DMS153 treated with DMSO at 0.1 percent for 48 hours (cell line): ENCODE results near the gene CWC25.
A peak's percentile ranks its signal among the peaks of the same experiment; 100 is the strongest.
"Not testable (repeated sequence)": the region's sequence is repeated elsewhere in the genome, so short reads cannot be mapped to it uniquely, and the experiment has no call there.

Experiments
- DNase-seq: peaks from one replicate; lab custom pipeline; 2025; ENCODE audit not compliant: unreplicated experiment; lab: John Stamatoyannopoulos, UW

CWC25 gene

DNA sequence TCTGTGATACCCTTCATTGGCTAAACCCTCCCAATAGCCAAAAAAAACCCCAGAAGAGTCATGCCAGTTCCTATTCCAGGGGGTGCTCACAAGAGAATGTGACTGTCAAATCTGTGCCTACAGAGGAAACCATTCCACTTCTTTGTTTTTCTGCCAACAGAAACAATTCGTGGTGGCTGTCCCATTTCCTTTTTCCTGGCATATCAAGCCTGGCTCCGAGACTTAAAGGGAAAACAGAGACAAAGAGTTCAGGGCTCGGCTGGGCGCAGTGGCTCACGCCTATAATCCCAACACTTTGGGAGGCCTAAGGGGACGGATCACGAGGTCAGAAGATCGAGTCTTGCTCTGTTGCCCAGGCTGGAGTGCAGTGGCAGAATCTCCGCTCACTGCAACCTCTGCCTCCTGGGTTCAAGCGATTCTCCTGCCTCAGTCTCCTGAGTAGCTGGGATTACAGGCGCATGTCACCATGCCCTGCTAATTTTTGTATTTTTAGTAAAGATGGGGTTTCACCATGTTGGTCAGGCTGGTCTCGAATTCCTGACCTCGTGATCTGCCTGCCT, 34.9 kb downstream of the CWC25 start:
- not testable (repeated sequence) for DNase-seq

DNA sequence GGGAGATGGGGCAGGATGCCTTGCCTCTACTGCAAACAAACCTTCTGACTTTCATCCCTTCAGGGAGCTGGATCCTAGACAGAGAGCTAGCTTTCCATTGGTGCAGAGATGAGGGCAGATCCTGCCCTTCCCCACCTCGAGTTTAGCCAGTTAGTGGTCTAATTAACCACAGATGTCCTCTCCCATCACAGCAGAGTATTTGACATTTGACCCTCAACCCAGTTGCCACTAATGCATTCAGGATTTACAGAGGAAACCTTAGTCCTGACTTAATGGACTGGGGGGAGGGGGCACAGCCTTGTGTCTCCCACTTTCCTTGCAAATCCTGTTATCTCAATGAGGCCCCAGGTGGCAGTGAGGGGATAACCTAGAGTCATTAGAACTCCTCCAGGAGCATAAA, 35.9 kb downstream of the CWC25 start:
- DNase-seq: no peak

DNA sequence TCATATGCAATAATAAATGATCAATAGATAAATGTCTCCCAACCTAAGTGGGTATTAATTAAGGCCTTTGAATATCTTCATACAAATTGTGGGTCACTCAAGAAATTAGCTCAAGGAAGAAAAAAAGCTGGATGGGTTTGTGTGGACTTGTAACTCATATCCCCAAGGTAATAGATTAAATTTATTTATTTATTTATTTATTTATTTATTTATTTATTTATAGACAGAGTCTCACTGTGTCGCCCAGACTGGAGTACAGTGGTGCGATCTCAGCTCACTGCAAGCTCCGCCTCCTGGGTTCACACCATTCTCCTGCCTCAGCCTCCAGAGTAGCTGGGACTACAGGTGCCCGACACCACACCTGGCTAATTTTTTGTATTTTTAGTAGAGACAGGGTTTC, 37.1 kb downstream of the CWC25 start:
- not testable (repeated sequence) for DNase-seq

DNA sequence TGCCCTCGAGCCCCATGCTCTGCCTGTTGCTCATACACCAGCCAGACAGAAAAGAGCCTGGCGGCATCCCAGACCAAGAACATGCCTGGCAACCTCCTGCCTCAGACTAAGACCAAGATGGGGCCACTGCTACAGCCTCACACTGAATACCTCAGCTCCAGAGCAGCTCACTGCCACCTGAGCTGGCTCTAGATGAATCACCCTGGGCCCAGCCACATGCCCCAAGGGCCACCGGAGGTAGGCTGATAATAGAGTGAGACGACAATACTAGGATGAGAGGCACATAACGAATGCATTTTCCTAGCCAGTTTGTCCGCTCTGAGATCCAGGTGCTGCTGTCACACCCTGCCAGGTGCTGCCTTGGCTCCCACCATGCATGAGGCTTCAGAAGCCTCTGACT, 38.7 kb downstream of the CWC25 start:
- no peak for DNase-seq

DNA sequence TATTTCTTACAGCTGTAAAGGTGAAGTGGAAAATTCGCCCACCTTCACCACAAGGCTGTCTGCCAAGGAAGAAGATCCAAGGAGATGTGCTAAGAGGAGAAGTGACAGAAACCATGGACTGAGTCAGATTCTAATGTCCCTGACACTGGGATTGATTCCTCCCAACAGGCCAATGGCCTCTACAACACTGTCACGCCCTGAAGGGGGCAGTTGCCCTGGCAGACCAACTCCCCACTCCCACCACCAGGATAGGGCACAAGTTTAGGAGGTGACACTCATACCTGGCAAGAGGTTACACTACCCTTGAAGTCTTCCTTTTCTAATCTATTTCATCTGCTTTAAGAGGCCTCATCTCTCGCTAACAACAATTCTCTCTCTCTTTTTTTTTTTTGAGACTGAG, 41.9 kb downstream of the CWC25 start:
- no peak for DNase-seq

DNA sequence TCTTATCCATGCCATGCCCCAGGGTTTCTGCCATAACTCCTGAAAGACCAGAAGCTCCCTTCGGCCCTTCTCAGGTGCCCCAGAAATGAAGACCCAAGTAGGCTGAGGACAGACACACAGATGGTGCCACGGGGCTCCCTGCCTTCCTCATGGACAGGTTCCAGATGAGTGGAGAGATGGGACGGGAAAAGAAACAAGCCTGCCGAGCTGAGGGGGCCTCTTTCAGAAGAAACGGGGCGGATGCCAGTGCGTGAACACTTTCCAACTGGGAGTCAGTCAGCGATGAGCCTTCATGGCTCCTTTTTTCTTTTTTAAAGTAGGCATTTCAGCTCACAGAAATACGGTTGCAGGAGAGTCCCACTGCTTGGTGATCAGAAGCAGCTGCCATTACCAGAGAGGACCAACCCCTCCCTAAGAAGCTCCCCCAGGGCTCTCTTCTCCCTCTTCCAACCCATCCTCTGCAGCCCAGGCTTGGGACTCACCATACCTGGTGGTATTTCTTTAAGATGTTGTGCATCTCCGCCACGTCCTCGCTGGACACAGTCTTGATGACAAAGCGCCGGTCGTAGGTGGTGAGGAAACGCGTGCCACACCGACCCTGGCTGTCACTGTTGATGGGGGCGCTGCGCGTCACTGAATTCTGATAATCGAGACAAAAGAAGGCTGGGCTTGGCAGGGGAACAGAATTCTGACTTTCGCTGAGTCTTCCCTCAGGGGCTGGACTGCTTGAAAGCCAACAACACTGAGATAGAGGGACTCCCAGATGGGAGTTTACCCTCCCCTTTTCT, 45.0 kb downstream of the CWC25 start:
- DNase-seq: no peak

DNA sequence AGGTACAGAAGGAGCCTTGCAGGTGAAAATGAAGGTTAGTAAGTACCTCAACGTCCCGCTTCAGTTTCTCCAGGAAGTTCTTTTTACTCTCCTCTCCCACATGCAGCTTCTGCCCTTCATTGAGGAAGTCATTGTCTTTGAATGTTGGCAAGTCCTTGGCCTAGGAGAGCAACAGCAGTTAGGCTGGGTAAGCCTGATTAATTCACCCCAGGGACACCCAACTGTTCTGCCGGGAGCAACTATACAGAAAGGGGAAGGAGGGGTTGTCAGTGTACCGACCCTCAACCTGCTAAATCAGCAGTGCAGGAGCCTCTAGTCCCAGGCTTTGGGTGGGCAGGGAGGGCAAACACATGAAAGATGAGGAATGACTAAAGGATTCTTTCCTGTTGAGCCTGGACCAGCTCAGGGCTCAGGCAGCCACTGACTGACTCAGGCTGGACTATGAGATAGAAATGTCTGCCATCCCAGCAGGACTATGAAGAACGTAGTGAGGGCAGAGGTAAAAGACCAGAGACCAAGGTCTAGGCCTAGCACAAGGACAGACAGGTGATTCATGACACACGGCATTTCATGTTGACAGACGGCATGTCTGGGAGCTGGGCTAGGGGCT, 47.4 kb downstream of the CWC25 start:
- no peak for DNase-seq

DNA sequence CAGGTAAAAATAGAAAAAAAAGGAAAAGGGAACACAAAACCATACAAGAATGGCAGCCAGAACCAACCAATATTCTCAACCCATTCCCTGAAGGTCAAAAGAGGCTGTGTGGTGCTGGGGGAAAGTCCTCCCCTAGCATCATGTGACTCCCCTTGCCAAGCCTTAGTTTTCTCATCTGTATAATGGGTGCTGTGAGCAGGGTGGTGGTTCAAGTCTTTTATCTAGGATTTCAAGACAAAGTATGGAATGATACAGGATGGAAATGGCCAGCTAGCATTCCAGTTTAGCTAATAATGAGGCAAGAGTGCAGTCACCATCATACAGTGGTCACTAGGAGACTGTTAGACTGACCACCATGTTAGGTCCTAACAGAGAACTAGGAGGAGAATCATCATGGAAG, 51.9 kb downstream of the CWC25 start:
- no peak for DNase-seq

DNA sequence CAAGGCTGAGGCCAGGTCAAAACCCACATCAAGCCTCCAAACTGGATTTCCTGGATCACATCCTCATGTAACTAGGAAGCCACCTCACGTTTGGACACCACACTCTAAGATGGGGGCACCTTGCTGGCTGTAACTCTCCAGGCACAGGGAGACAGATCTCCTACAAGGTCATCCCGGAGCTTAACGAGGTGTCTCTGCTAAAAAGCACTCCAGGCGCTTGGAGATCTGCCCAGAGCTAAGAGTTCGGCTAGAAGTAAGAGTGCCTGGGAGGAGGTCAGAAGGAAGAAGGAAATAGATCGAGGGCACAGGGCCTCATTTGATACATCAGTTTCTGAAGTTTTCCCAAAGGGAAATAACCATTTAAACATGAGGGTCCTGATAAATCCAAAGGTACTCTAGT, 56.7 kb downstream of the CWC25 start:
- no peak for DNase-seq

DNA sequence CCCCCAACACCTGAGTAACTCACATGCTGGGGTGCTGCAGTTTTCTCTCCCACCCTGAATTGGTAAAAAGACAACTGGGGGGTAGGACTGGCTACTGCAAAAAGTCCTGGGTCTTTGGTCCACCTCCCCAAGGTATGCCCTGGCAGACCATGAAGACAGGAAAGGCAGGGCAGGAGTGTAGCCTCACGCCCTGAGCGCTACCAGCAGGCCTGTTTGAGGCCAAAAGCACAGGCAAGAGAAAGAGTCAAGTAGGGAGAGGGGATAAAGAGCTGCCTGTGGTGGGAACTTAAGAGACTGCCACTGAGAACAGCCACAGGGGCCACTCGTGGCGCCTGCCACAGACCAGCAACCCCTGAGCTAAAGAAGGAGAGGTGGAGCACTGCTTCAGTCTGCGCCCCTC, 58.8 kb downstream of the CWC25 start:
- no peak for DNase-seq

DNA sequence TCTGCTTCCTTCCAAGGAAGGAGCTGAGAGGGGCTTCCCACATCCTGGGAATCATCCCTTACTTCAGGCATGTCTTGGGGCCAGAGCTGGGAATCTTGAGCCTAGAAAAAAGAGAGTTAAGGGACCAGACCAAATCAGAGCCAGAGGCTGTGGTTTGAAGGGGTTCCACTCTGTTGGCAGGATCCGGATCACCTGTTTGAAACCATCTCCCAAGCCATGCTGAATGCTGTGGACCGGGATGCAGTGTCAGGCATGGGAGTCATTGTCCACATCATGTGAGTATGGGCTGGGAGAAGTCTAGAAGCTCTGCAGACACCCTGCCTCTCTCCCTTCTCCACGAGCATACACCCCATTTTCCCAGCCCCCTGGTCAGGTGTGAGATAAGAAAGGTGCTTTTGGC, 62.9 kb downstream of the CWC25 start:
- no peak for DNase-seq

DNA sequence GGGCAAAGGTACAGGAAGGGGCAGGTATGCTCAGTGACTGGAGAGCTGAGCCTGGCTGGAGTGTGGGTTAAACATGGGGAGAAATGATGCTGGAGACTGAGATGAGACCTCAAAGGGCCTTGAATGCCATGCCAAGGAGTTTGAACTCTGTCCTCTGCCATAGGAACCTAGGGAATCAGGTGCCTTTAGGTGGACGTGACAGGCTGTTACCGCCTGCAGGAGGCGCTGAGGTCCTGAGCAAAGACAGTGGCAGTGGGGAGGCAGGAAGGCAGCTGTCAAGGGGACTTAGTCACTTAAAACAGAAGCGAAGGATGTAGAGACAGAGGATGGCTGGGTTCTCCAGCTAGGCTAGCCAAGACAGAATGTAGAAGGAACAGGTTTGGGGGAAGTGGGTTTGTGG, 63.5 kb downstream of the CWC25 start:
- no peak for DNase-seq

DNA sequence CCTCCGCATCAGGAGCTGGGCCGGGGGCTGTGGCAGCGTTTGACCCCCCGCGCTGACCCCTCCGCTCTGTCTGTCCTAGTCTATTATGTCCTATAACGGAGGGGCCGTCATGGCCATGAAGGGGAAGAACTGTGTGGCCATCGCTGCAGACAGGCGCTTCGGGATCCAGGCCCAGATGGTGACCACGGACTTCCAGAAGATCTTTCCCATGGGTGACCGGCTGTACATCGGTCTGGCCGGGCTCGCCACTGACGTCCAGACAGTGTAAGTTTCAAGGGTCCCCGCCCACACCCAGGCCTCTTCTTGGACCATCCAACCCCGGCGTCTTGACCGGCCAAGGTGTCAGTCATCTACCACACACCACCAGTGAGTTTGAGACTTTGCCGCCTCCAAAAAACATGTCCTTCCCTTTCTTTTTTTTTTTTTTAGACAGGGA, 72.0 kb downstream of the CWC25 start:
- DNase-seq: no peak

DNA sequence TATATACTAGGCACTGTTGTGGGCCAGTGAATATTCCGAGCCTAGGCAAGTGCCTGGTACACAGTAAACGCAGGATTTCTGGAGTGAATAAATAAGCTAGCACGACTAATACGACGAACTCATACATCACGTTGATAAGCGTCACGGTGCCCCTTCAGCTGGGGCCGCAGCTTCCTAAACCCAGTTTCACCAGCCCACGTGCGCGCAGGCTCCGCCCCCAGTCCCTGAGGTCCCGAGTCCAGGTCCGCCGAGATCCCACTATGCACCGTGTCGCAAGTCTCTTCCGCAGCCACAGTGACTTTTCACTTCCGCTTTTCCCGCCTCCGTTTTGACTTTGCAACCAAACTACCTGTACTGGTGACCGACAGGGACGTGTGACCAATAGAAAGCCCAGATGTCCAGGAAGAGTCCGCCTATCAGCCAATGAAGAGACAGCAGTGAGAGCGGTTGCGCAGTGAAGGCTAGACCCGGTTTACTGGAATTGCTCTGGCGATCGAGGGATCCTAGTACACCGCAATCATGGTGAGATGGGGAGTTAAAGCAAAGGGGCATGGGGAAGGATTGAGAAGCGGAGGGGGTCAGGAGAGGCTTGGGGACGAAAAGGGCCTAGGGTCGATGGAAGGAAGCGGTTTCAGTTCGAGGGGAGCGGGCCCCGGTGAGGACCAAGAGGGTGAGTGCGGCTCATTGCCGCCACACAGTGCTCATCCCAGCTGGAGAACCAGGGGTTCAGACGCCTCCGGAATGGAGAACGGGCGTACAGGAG, 72.6 kb downstream of the CWC25 start, which contains the start of gene PSMB3:
PSMB3 (plus strand) TSS at position 434 of the 763 bp plus-strand sequence; CDS start at position 520, 86 bp downstream.
- DNase-seq: peak; percentile 98

DNA sequence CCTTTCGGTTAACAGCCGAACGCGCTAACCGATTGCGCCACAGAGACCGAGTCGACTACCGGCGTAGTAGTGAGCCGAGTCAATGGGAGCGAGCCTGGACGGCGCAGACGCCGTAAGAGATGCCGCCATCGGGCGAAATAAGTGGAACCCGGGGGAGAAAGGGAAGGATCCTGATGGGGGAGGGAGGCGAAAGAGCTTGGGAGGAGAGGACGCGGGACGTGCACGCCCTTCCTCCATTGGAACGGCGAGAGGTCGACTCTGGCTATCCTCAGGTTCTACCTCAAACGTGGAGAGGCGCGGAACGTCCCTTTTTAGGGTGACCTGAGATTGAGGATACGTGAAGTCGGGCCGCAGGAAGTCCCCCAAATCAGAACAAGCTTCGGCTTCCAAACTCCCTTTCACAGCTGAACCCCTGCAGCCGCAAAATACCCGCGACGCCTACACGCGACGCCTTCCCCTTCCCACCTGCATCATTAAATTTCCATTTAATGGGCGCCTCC, 73.3 kb downstream of the CWC25 start:
- peak; percentile 75 for DNase-seq

DNA sequence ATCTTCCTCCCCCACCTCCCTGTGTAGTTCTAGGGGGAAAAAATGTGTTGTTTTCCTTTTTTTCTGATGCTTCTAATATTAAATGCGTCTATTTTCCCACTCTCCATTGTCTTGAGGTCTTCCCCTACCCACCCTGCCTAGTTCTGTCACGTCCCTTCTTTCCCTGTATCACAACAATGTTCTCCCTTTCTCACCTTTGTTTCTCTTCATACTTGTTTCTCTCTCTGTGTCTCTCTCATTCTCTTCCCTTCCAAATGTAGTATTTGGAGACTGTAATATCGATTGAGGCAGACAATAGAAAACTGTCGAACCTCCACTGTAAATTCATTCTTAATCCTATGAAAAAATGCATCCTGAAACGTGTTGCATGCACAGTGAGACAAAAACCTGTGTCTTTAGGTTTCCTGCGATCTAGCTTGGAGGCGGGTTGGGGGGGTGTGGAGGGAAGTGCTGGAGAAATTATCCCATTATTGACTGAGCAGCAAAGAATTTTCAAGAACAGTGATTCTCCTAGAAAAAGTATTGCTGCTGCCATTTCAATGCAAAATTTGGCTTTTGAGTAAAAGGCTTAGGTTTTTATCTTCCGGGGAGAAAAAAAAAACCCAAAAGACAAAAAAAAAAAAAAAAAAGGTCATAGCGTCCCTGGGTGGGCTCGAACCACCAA, 73.8 kb downstream of the CWC25 start:
- peak; percentile 58 for DNase-seq
